ENCODE data around the gene BTN2A1. TPM values are rescaled to one million over a fixed set of nuclear protein-coding genes. Genes with fewer than 3 reads are reported as not detected.

The BTN2A1 gene
- polyA plus RNA-seq, 1 of the 3 experiments (the other 2 are of a cell fraction) = 21.2 TPM

- no peak overlapping the region for H3K4me2 ChIP-seq
- H3K36me3 ChIP-seq (replicated peaks in 1 of 2; ENCODE audit: control insufficient read depth in 1 of 2, insufficient read depth in 2 of 2, low read length in 1 of 2) = peaks cover 0 to 23% of the 10 kb centered on the region in 2 experiments
- no peak for TF ChIP-seq EP300 (IDR thresholded peaks at IDR 0.05; ENCODE audit: borderline replicate concordance in 1 of 2, low read depth in 1 of 2, low read length in 1 of 2)
- no peak for TF ChIP-seq MXI1 (IDR thresholded peaks at IDR 0.05; ENCODE audit: low read depth, low read length)
- H3K9me3 ChIP-seq = no peaks in the 10 kb centered on the region
- POLR2A ChIA-PET = interaction anchor here (0.6 kb wide), 1 partner anchor 31 kb away, joined by 3 read pairs; no protein-coding TSS in a partner anchor
- H3K4me1 ChIP-seq (ENCODE audit: control insufficient read depth in 1 of 2, insufficient read depth in 2 of 2, low read depth in 1 of 2, low read length in 1 of 2) = no peaks in the 10 kb centered on the region
- no peak overlapping the region for H2AFZ ChIP-seq (ENCODE audit: low read depth)
- H3K9me2 ChIP-seq = no peaks in the 10 kb centered on the region
- H3K27ac ChIP-seq (ENCODE audit: low read depth in 2 of 2, low read length in 1 of 2) = no peak overlapping the region
- H4K20me1 ChIP-seq (ENCODE audit: insufficient read depth) = no peaks in the 10 kb centered on the region
- CTCF ChIA-PET = no interaction called here
- no peak overlapping the region for H3K4me3 ChIP-seq (ENCODE audit: low read depth in 2 of 2, low read length in 1 of 2)
- WGBS (ENCODE audit: low lambda C conversion rate) = 83% methylated on average over 3 of the region's 3 CpGs
- H3K27me3 ChIP-seq (ENCODE audit: insufficient read depth) = no peaks in the 10 kb centered on the region
- no peak for DNase-seq
- no peak overlapping the region for H3K9ac ChIP-seq
- no peaks in the 10 kb centered on the region for H3K79me2 ChIP-seq (ENCODE audit: insufficient read depth)
- no peaks in the 10 kb centered on the region for H3F3A ChIP-seq (replicated peaks; ENCODE audit: insufficient read depth)
Observed at GRCh38 chr6:26414281-26414680, 43.5 kb upstream of the BTN2A1 start.

GRCh38 chr6:26415036-26415614 lies 42.6 kb upstream of the BTN2A1 start:
- TF ChIP-seq POLR2AphosphoS5 (IDR thresholded peaks at IDR 0.05; ENCODE audit: low read depth, low read length) (no peak), GATA2 (CRISPR knock-in tag; IDR thresholded peaks at IDR 0.05) (no peak), MEF2A (IDR thresholded peaks at IDR 0.05; ENCODE audit: borderline replicate concordance, low read depth) (no peak), MXI1 (IDR thresholded peaks at IDR 0.05; ENCODE audit: low read depth, low read length) (no peak), RAD21 (IDR thresholded peaks at IDR 0.05; ENCODE audit: low read length) (no peak), FOXJ3 (CRISPR knock-in tag; IDR thresholded peaks at IDR 0.05) (no peak), SIN3A (IDR thresholded peaks at IDR 0.05; ENCODE audit: borderline replicate concordance, low read depth, low read length) (no peak), REST (IDR thresholded peaks at IDR 0.05; ENCODE audit: low read depth, low read length) (no peak), NFIC (IDR thresholded peaks at IDR 0.05; ENCODE audit: borderline replicate concordance) (no peak), CTCF (IDR thresholded peaks at IDR 0.05) (no peak), SMC3 (IDR thresholded peaks at IDR 0.05; ENCODE audit: low read depth, low read length) (no peak), PBX3 (IDR thresholded peaks at IDR 0.05) (no peak), TCF12 (IDR thresholded peaks at IDR 0.05) (no peak), TAF1 (IDR thresholded peaks at IDR 0.05; ENCODE audit: borderline replicate concordance, low read depth, low read length) (no peak), EZH2phosphoT487 (IDR thresholded peaks at IDR 0.05; ENCODE audit: borderline replicate concordance, low read depth) (no peak), ELF1 (IDR thresholded peaks at IDR 0.05) (no peak), ZBTB33 (IDR thresholded peaks at IDR 0.05; ENCODE audit: borderline replicate concordance, low read depth) (no peak)
- H3K9me2 ChIP-seq = no peaks in the 10 kb centered on the region
- no peaks in the 10 kb centered on the region for H3K27me3 ChIP-seq (ENCODE audit: insufficient read depth)
- 94% methylated on average over 1 of the region's 1 CpG for WGBS (ENCODE audit: low lambda C conversion rate)
- H3F3A ChIP-seq (replicated peaks; ENCODE audit: insufficient read depth) = no peaks in the 10 kb centered on the region
- H3K4me3 ChIP-seq (ENCODE audit: low read depth in 2 of 2, low read length in 1 of 2) = no peak overlapping the region
- H3K9me3 ChIP-seq = no peaks in the 10 kb centered on the region
- ChIA-PET POLR2A (no interaction called here), CTCF (no interaction called here)
- no peak overlapping the region for H3K4me2 ChIP-seq
- no peak for DNase-seq
- H3K27ac ChIP-seq (ENCODE audit: low read depth in 2 of 2, low read length in 1 of 2) = no peak overlapping the region
- no peak overlapping the region for H2AFZ ChIP-seq (ENCODE audit: low read depth)
- H3K79me2 ChIP-seq (ENCODE audit: insufficient read depth) = no peaks in the 10 kb centered on the region
- peaks cover 0 to 18% of the 10 kb centered on the region in 2 experiments for H3K36me3 ChIP-seq (replicated peaks in 1 of 2; ENCODE audit: control insufficient read depth in 1 of 2, insufficient read depth in 2 of 2, low read length in 1 of 2)
- no peaks in the 10 kb centered on the region for H4K20me1 ChIP-seq (ENCODE audit: insufficient read depth)
- no peak overlapping the region for H3K9ac ChIP-seq
- H3K4me1 ChIP-seq (ENCODE audit: control insufficient read depth in 1 of 2, insufficient read depth in 2 of 2, low read depth in 1 of 2, low read length in 1 of 2) = no peaks in the 10 kb centered on the region
